Measurements from ENCODE around the gene KPNA3.

DNA sequence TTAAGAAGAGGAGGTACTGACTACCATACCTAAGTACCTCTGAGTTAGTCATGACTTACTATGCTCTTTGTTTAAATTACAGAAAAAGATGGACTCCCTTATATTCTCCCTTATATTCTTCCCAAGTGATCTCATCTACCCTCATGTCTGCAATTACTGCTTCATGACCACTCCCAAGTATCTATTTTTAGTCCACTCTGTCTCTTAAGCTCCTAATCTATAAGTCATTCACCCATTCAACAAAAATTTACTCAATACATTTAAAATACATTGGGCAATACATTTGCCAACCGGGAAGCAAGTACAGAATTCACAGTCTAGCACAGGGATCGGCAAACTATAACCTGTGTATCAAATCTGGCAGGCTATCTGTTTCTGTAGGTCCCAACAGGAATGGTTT lies 42.6 kb downstream of the KPNA3 start:
- TF ChIP-seq, protein P1, sequence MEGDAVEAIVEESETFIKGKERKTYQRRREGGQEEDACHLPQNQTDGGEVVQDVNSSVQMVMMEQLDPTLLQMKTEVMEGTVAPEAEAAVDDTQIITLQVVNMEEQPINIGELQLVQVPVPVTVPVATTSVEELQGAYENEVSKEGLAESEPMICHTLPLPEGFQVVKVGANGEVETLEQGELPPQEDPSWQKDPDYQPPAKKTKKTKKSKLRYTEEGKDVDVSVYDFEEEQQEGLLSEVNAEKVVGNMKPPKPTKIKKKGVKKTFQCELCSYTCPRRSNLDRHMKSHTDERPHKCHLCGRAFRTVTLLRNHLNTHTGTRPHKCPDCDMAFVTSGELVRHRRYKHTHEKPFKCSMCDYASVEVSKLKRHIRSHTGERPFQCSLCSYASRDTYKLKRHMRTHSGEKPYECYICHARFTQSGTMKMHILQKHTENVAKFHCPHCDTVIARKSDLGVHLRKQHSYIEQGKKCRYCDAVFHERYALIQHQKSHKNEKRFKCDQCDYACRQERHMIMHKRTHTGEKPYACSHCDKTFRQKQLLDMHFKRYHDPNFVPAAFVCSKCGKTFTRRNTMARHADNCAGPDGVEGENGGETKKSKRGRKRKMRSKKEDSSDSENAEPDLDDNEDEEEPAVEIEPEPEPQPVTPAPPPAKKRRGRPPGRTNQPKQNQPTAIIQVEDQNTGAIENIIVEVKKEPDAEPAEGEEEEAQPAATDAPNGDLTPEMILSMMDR (IDR thresholded peaks at IDR 0.05) = no peak
- no peak for TF ChIP-seq POLR2A (IDR thresholded peaks at IDR 0.05)

Measured in ovary (tissue), 3 donors.